Calu3 (cell line): ENCODE data around the gene ERGIC1. TPM values are rescaled to one million over a fixed set of nuclear protein-coding genes. Genes with fewer than 3 reads are reported as not detected.

Source experiments
- BruUV-seq: library from RNA; stranded (reverse); fragments of 400-500 nt; replicated peaks from 2 replicates; lab custom pipeline; 2021; lab: Mats Ljungman, UMichigan
- CTCF ChIA-PET: fragments of 300-600 bp; sonication (Branson Sonifier 250); formaldehyde crosslinking; loops from one replicate; lab custom pipeline; 2022; ENCODE audit warnings: antibody characterized with exemption; lab: Charles Lee
- DNase-seq: peaks from one replicate; pipeline ENCODE4 v3.0.0; 2022
- H3K27ac Mint-ChIP-seq: one replicate; pipeline ENCODE4 v1.8.0; 2022; ENCODE audit warnings: mixed read lengths; ENCODE audit not compliant: unreplicated experiment
- H3K27me3 Mint-ChIP-seq: one replicate; pipeline ENCODE4 v1.8.0; 2022; ENCODE audit warnings: mixed read lengths; ENCODE audit not compliant: unreplicated experiment
- H3K36me3 Mint-ChIP-seq: one replicate; pipeline ENCODE4 v1.8.0; 2022; ENCODE audit warnings: mild to moderate bottlenecking, moderate library complexity, mixed read lengths; ENCODE audit not compliant: insufficient read depth, unreplicated experiment
- H3K4me1 Mint-ChIP-seq: one replicate; pipeline ENCODE4 v1.8.0; 2022; ENCODE audit warnings: mild to moderate bottlenecking, low read depth, mixed read lengths; ENCODE audit not compliant: unreplicated experiment
- H3K4me3 Mint-ChIP-seq: one replicate; pipeline ENCODE4 v1.8.0; 2022; ENCODE audit warnings: mild to moderate bottlenecking, low read depth, moderate library complexity, mixed read lengths; ENCODE audit not compliant: unreplicated experiment
- H3K9me3 Mint-ChIP-seq: one replicate; pipeline ENCODE4 v1.8.0; 2022; ENCODE audit warnings: low read depth, mixed read lengths; ENCODE audit not compliant: unreplicated experiment
- CTCF ChIP-seq: fragments of 200-600 bp; IDR thresholded peaks from one replicate; pipeline ENCODE4 v1.8.0; 2022; ENCODE audit warnings: antibody characterized with exemption; ENCODE audit not compliant: unreplicated experiment
- intact Hi-C: fragments of 100-400 bp; cut with micrococcal nuclease; formaldehyde crosslinking; loops from one replicate; pipeline ENCODE4 v1.10.0; 2022; ENCODE audit not compliant: unreplicated experiment
- total RNA-seq: library from RNA; stranded (reverse); gene quantifications from 2 replicates; pipeline ENCODE4 v1.2.3, GENCODE V29; 2022

Gene ERGIC1
- total RNA-seq, 1 experiment from 2014 or later: 235 TPM

DNA sequence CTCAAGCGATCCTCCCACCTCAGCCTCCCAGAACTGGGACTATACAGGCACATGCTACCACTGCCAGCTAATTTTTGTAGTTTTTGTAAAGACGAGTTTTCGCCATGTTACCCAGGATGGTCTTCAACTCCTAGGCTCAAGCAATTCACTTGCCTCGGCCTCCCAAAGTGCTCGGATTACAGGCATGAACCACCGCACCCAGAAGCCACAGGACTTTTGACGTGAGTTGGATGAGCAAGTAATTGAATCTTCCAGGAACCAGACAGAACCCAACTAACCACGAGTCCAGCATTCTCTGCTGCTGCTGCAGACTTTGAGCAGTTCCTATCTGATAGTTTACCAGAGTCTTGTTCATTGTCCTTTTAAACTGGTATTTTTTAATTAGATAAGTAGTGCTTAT, 139.9 kb downstream of the ERGIC1 start:
- intact Hi-C loops: no loop called here
- no peak for DNase-seq
- no peaks in the 10 kb centered on the region for H3K36me3 Mint-ChIP-seq
- CTCF ChIA-PET: interaction anchor here (0.7 to 1.6 kb wide), 2 partner anchors 267 to 672 kb away, joined by 3 to 6 read pairs; no protein-coding TSS in a partner anchor
- peaks cover 12% of the 10 kb centered on the region for H3K27me3 Mint-ChIP-seq
- no peak overlapping the region for H3K4me3 Mint-ChIP-seq
- no peaks in the 10 kb centered on the region for H3K9me3 Mint-ChIP-seq
- no peak for TF ChIP-seq CTCF
- H3K4me1 Mint-ChIP-seq: no peaks in the 10 kb centered on the region
- no TSS peak for BruUV-seq
- H3K27ac Mint-ChIP-seq: no peak overlapping the region

DNA sequence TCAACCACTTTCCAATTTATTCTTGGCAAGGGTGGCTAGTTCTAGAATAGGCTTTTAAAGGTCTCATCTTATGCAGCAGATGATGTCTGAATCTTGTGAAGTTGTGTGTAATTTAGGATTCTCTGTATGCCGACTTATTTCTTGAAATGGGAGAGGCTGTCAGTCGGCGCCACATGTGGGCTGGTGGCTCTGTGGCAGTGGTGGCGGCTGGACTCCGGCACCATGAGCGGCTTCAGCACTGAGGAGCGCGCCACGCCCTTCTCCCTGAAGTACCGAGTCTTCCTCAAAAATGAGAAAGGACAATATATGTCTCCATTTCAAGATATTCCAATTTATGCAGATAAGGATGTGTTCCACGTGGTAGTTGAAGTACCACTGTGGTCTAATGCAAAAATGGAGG, 141.2 kb downstream of the ERGIC1 start:
- H3K9me3 Mint-ChIP-seq: no peaks in the 10 kb centered on the region
- peaks cover 12% of the 10 kb centered on the region for H3K27me3 Mint-ChIP-seq
- no peaks in the 10 kb centered on the region for H3K36me3 Mint-ChIP-seq
- DNase-seq: no peak
- intact Hi-C loops: no loop called here
- no TSS peak for BruUV-seq
- CTCF ChIA-PET: interaction anchor here (0.7 kb wide), 1 partner anchor 268 kb away, joined by 3 read pairs; no protein-coding TSS in a partner anchor
- H3K4me1 Mint-ChIP-seq: no peaks in the 10 kb centered on the region
- no peak overlapping the region for H3K4me3 Mint-ChIP-seq
- TF ChIP-seq CTCF: no peak
- no peak overlapping the region for H3K27ac Mint-ChIP-seq

DNA sequence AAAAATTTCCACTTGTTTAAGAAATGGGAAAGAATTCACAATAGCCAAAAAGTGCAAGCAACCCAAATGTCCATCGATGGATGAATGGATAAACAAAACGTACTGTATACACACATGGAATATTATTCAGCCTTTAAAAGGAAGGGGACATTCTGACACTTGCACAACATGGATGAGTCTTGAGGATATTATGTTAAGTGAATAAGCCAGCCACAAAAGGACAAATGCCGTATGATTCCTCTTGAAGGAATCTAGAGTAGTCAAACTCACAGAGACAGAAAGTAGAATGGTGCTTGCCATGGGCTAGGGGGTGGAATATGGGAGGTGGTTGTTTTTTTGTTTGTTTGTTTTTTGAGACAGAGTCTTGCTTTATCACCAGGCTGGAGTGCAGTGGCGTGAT, 145.7 kb downstream of the ERGIC1 start:
- H3K36me3 Mint-ChIP-seq: peaks cover 18% of the 10 kb centered on the region
- no peaks in the 10 kb centered on the region for H3K4me1 Mint-ChIP-seq
- no TSS peak for BruUV-seq
- peaks cover 12% of the 10 kb centered on the region for H3K27me3 Mint-ChIP-seq
- H3K4me3 Mint-ChIP-seq: no peak overlapping the region
- no peak for TF ChIP-seq CTCF
- intact Hi-C loops: loop anchor here (2.0 kb wide), 2 partner anchors 303 to 349 kb away; partner anchors contain the start of gene STC2
- CTCF ChIA-PET: interaction anchor here (1.6 kb wide), 1 partner anchor 273 kb away, joined by 6 read pairs; no protein-coding TSS in a partner anchor
- no peak for DNase-seq
- H3K9me3 Mint-ChIP-seq: no peaks in the 10 kb centered on the region
- H3K27ac Mint-ChIP-seq: no peak overlapping the region

- CTCF ChIA-PET: no interaction called here
- no peaks in the 10 kb centered on the region for H3K27me3 Mint-ChIP-seq
- no peak for DNase-seq
- H3K4me3 Mint-ChIP-seq: no peak overlapping the region
- intact Hi-C loops: no loop called here
- no peak for TF ChIP-seq CTCF
- no TSS peak for BruUV-seq
- peaks cover 36% of the 10 kb centered on the region for H3K36me3 Mint-ChIP-seq
- H3K27ac Mint-ChIP-seq: no peak overlapping the region
- no peaks in the 10 kb centered on the region for H3K9me3 Mint-ChIP-seq
- H3K4me1 Mint-ChIP-seq: peaks cover 14% of the 10 kb centered on the region
Measured at GRCh38 chr5:172981931-172982330, 147.9 kb downstream of the ERGIC1 start.
